Fibroblast of lung (primary cell): ENCODE measurements around the gene TGFB1. TPM values are rescaled to one million over a fixed set of nuclear protein-coding genes. Genes with fewer than 3 reads are reported as not detected.
A peak's percentile ranks its signal among the peaks of the same experiment; 100 is the strongest.

Source experiments
- DNase-seq, 2 donors: peaks; one replicate each; pipeline versions ENCODE4 v3.0.0 to v3.0.0-alpha.2; 2010; ENCODE audit warnings: low read depth in 2 of 2
- H2AFZ ChIP-seq: 2 replicates; pipeline ENCODE4 v1.5.1; 2012; ENCODE audit warnings: low read length, control low read depth, inconsistent platforms
- H3K27ac ChIP-seq: 2 replicates; pipeline ENCODE4 v1.5.1; 2011; ENCODE audit warnings: low read length, control low read depth; ENCODE audit not compliant: insufficient read depth
- H3K27me3 ChIP-seq: 2 replicates; pipeline ENCODE4 v1.5.1; 2011; ENCODE audit warnings: mild to moderate bottlenecking, low read length; ENCODE audit not compliant: control insufficient read depth, insufficient read depth
- H3K36me3 ChIP-seq: 2 replicates; pipeline ENCODE4 v1.5.1; 2011; ENCODE audit warnings: low read length; ENCODE audit not compliant: control insufficient read depth, insufficient read depth
- H3K4me1 ChIP-seq: 2 replicates; pipeline ENCODE4 v1.5.1; 2011; ENCODE audit warnings: low read length; ENCODE audit not compliant: control insufficient read depth, insufficient read depth; ENCODE audit errors: extremely low read depth
- H3K4me2 ChIP-seq: 2 replicates; pipeline ENCODE4 v1.5.1; 2011; ENCODE audit warnings: low read length, control low read depth; ENCODE audit not compliant: insufficient read depth; ENCODE audit errors: extremely low read depth
- H3K4me3 ChIP-seq, 4 experiments: fragments of 200-600 bp in 1 of 4; sonication (generic) in 1 of 4; replicated peaks in 1 of 4; 2 replicates each; pipeline ENCODE4 v1.5.1; 2011 to 2016; ENCODE audit warnings: low read length in 4 of 4, low read depth in 3 of 4, mild to moderate bottlenecking in 3 of 4, control low read depth in 2 of 4, inconsistent platforms in 1 of 4, mixed read lengths in 1 of 4; ENCODE audit not compliant: insufficient read depth in 1 of 4; ENCODE audit errors: control extremely low read depth in 1 of 4
- H3K79me2 ChIP-seq: 2 replicates; pipeline ENCODE4 v1.5.1; 2012; ENCODE audit warnings: mild to moderate bottlenecking, low read length, inconsistent platforms; ENCODE audit not compliant: control insufficient read depth, insufficient read depth
- H3K9ac ChIP-seq: 2 replicates; pipeline ENCODE4 v1.5.1; 2011; ENCODE audit warnings: mild to moderate bottlenecking, low read length, control low read depth; ENCODE audit not compliant: insufficient read depth
- H3K9me3 ChIP-seq: 2 replicates; pipeline ENCODE4 v1.5.1; 2012; ENCODE audit warnings: low read depth, low read length; ENCODE audit not compliant: control insufficient read depth, insufficient read depth
- H4K20me1 ChIP-seq: 2 replicates; pipeline ENCODE4 v1.5.1; 2011; ENCODE audit warnings: low read length; ENCODE audit not compliant: control insufficient read depth, insufficient read depth; ENCODE audit errors: extremely low read depth
- CTCF ChIP-seq, 2 donors: IDR thresholded peaks in 1 of 2; conservative IDR thresholded peaks in 1 of 2; 1 replicate in 1 of 2; 2 replicates in 1 of 2; pipeline ENCODE4 v1.5.1; 2011 to 2012; ENCODE audit warnings: low read length in 2 of 2, control low read depth in 1 of 2, inconsistent platforms in 1 of 2, low read depth in 1 of 2, mild to moderate bottlenecking in 1 of 2
- EZH2 ChIP-seq: IDR thresholded peaks from 2 replicates; pipeline ENCODE4 v1.5.1; 2012; ENCODE audit warnings: low read length, control low read depth, mild to moderate bottlenecking; ENCODE audit errors: missing control alignments
- polyA plus RNA-seq, 2 donors: library from polyadenylated mRNA; depleted of rRNA in 1 of 2; stranded (reverse) in 1 of 2; unstranded in 1 of 2; fragments of >200 nt; gene quantifications; 2 replicates each; pipeline ENCODE4 v1.2.1, GENCODE V29; 2011 to 2012; ENCODE audit warnings: missing spikeins in 1 of 2
- total RNA-seq: library from RNA; depleted of rRNA; stranded (reverse); fragments of >200 nt; gene quantifications from 2 replicates; pipeline ENCODE4 v1.2.1, GENCODE V29; 2014

The TGFB1 gene
- total and polyA plus RNA-seq, 2 donors (not counting 1 experiment from before 2014, with no cell fraction given), result 4.2 to 14.4 TPM

DNA sequence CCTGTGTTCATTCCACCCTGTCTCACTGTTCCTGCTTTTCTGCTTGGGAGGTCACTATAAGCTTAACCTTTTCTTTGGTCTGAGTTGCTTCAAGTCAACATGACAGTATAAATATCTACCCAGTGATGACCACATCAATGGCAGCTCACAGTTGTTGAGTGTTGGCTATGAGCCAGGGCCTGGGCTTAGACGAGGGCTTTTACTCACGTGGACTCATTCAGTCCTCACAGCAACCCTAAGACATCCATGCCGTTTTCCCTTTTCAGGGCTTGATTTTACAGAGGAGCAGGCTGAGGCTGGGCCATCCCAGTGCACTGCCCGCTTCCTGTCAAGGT lies 54.0 kb downstream of the TGFB1 start:
- TF ChIP-seq EZH2, result no peak
- TF ChIP-seq CTCF (conservative IDR thresholded peaks at IDR 0.05 in 1 of 2, IDR thresholded peaks at IDR 0.05 in 1 of 2; ENCODE audit: low read depth in 1 of 2, low read length in 2 of 2), result no peak
- Histone ChIP-seq H3K9me3 (no peaks in the 10 kb centered on the region), H4K20me1 (no peaks in the 10 kb centered on the region), H3K79me2 (peaks cover 7% of the 10 kb centered on the region), H3K27ac (peak overlapping the region; percentile 93), H3K4me1 (peaks cover 30% of the 10 kb centered on the region), H3K36me3 (peaks cover 39% of the 10 kb centered on the region), H3K4me3 (no peak overlapping the region), H3K9ac (no peak overlapping the region), H2AFZ (no peak overlapping the region), H3K27me3 (no peaks in the 10 kb centered on the region), H3K4me2 (no peak overlapping the region)
- DNase-seq, result peak; percentile 63 to 87

- no peak for TF ChIP-seq EZH2
- TF ChIP-seq CTCF (conservative IDR thresholded peaks at IDR 0.05 in 1 of 2, IDR thresholded peaks at IDR 0.05 in 1 of 2; ENCODE audit: low read depth in 1 of 2, low read length in 2 of 2), result no peak
- Histone ChIP-seq H3K4me2 (no peak overlapping the region), H3K79me2 (peaks cover 7% of the 10 kb centered on the region), H3K9ac (peak overlapping the region; percentile 58), H3K4me1 (peaks cover 30% of the 10 kb centered on the region), H2AFZ (no peak overlapping the region), H4K20me1 (no peaks in the 10 kb centered on the region), H3K9me3 (no peaks in the 10 kb centered on the region), H3K36me3 (peaks cover 41% of the 10 kb centered on the region), H3K27me3 (no peaks in the 10 kb centered on the region), H3K4me3 (no peak overlapping the region), H3K27ac (peak overlapping the region; percentile 93)
- DNase-seq, result peak; percentile 11 to 13
These were observed 54.5 kb downstream of the TGFB1 start for GRCh38 chr19:41299046-41299754.

DNA sequence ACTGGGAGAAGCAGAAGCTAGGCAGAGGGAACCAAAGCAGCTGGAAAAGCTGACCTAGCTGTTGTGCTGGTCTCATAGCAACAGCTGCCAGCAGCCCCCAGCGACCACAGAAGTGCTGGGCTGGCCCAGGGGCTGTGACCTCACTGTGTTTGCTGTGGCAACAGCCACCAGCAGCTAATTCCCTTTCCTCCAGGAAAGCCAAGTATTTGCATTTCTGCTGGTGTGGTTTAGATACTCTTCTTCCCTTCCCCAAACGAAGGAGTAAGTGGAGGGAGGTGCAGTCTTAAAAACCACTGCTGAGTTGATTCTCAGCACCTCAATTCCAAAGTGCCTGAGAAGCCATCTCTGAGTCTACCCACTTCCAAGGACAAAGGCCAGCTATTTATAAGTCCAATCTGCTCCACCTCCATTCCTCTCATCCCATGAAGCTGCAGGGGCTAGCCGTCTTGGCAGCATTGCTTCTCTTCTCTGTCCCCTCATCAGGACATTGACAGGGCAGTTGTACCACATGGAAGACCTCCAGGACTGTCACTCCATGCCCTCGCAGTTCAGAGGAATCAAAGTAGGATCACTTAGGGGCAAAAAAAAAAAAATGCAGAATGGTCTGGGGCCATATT lies 55.3 kb downstream of the TGFB1 start:
- H3K4me2 ChIP-seq, result peak overlapping the region; percentile 38
- H3K4me1 ChIP-seq, result peaks cover 30% of the 10 kb centered on the region
- H3K4me3 ChIP-seq, result no peak overlapping the region
- H3K9me3 ChIP-seq, result no peaks in the 10 kb centered on the region
- TF ChIP-seq EZH2, result no peak
- no peak for TF ChIP-seq CTCF (conservative IDR thresholded peaks at IDR 0.05 in 1 of 2, IDR thresholded peaks at IDR 0.05 in 1 of 2; ENCODE audit: low read depth in 1 of 2, low read length in 2 of 2)
- H3K27me3 ChIP-seq, result no peaks in the 10 kb centered on the region
- peak overlapping the region; percentile 93 for H3K27ac ChIP-seq
- H3K36me3 ChIP-seq, result peaks cover 45% of the 10 kb centered on the region
- peaks cover 7% of the 10 kb centered on the region for H3K79me2 ChIP-seq
- H3K9ac ChIP-seq, result peak overlapping the region; percentile 72
- DNase-seq, result peak; percentile 77 to 81
- no peak overlapping the region for H2AFZ ChIP-seq
- H4K20me1 ChIP-seq, result no peaks in the 10 kb centered on the region
